ENCODE results near the gene RETREG1. TPM values are rescaled to one million over a fixed set of nuclear protein-coding genes. Genes with fewer than 3 reads are reported as not detected.

Gene RETREG1
- total and polyA plus RNA-seq, 2 of the 13 experiments (the other 11 are each of a cell fraction or from before 2014, with no cell fraction given), result 0.07 TPM; not detected in 1

GRCh38 chr5:16519435-16519834, 97.4 kb downstream of the RETREG1 start (continued):
- TF ChIP-seq, protein P1, sequence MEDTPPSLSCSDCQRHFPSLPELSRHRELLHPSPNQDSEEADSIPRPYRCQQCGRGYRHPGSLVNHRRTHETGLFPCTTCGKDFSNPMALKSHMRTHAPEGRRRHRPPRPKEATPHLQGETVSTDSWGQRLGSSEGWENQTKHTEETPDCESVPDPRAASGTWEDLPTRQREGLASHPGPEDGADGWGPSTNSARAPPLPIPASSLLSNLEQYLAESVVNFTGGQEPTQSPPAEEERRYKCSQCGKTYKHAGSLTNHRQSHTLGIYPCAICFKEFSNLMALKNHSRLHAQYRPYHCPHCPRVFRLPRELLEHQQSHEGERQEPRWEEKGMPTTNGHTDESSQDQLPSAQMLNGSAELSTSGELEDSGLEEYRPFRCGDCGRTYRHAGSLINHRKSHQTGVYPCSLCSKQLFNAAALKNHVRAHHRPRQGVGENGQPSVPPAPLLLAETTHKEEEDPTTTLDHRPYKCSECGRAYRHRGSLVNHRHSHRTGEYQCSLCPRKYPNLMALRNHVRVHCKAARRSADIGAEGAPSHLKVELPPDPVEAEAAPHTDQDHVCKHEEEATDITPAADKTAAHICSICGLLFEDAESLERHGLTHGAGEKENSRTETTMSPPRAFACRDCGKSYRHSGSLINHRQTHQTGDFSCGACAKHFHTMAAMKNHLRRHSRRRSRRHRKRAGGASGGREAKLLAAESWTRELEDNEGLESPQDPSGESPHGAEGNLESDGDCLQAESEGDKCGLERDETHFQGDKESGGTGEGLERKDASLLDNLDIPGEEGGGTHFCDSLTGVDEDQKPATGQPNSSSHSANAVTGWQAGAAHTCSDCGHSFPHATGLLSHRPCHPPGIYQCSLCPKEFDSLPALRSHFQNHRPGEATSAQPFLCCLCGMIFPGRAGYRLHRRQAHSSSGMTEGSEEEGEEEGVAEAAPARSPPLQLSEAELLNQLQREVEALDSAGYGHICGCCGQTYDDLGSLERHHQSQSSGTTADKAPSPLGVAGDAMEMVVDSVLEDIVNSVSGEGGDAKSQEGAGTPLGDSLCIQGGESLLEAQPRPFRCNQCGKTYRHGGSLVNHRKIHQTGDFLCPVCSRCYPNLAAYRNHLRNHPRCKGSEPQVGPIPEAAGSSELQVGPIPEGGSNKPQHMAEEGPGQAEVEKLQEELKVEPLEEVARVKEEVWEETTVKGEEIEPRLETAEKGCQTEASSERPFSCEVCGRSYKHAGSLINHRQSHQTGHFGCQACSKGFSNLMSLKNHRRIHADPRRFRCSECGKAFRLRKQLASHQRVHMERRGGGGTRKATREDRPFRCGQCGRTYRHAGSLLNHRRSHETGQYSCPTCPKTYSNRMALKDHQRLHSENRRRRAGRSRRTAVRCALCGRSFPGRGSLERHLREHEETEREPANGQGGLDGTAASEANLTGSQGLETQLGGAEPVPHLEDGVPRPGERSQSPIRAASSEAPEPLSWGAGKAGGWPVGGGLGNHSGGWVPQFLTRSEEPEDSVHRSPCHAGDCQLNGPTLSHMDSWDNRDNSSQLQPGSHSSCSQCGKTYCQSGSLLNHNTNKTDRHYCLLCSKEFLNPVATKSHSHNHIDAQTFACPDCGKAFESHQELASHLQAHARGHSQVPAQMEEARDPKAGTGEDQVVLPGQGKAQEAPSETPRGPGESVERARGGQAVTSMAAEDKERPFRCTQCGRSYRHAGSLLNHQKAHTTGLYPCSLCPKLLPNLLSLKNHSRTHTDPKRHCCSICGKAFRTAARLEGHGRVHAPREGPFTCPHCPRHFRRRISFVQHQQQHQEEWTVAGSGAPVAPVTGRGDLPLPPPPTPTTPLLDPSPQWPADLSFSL (CRISPR knock-in tag; IDR thresholded peaks at IDR 0.05), result no peak
- TF ChIP-seq NPAS2 (CRISPR knock-in tag; IDR thresholded peaks at IDR 0.05; ENCODE audit: borderline replicate concordance) (no peak), ZFY (CRISPR knock-in tag; IDR thresholded peaks at IDR 0.05) (no peak), SRY (CRISPR knock-in tag; IDR thresholded peaks at IDR 0.05) (no peak)

DNA sequence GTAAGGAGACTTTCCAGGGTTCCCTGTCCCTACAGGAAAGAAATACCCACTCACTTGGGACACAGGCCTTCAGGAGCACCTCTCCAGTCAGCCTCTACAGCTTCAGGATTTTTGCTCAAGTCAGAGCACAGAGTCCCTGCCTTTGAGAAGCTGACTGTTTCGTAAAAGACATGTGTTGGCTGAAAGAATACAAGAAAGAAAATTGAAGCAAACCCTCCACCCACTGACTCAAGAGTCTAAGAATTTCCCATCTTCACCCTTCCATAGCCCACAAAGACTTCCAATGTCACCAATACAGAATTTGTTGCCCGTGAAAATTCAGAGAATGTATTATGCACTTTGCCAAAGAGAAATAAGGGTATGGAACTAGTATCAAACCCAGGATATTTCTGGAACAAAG, 98.2 kb downstream of the RETREG1 start:
- BruUV-seq (replicated peaks), result no TSS peak
- Histone ChIP-seq H3K9me3 (ENCODE audit: low read length) (no peaks in the 10 kb centered on the region), H4K20me1 (ENCODE audit: insufficient read depth, low read length) (no peaks in the 10 kb centered on the region), H3K36me3 (replicated peaks in 1 of 2; ENCODE audit: control insufficient read depth in 1 of 2, insufficient read depth in 2 of 2, low read length in 2 of 2) (no peaks in the 10 kb centered on the region), H3K4me1 (ENCODE audit: insufficient read depth, low read length) (peaks cover 17% of the 10 kb centered on the region), H3K79me2 (ENCODE audit: insufficient read depth, low read length) (no peaks in the 10 kb centered on the region), H3K9ac (ENCODE audit: insufficient read depth, low read depth, low read length) (no peak overlapping the region), H3K27me3 (ENCODE audit: control insufficient read depth in 1 of 2, insufficient read depth in 2 of 2, low read length in 2 of 2) (peaks cover 0 to under 1% of the 10 kb centered on the region in 2 experiments; a peak in 2 of 5 replicates), H3K4me2 (ENCODE audit: low read depth, low read length) (no peak overlapping the region), H2AFZ (ENCODE audit: low read length) (no peak overlapping the region), H3K4me3 (replicated peaks in 1 of 3; ENCODE audit: insufficient read depth in 1 of 3, low read depth in 2 of 3, low read length in 3 of 3) (no peak overlapping the region), H3K27ac (ENCODE audit: extremely low read length, insufficient read depth, low read length) (no peak overlapping the region)
- DNase-seq (ENCODE audit: low spot score) (no peak), FAIRE-seq (no peak), ATAC-seq (no peak)
- CTCF ChIA-PET (ENCODE audit: low intra/inter-chr PET ratio, low total read pairs), result no interaction called here
- no peak for TF ChIP-seq NFE2L2 (IDR thresholded peaks at IDR 0.05; ENCODE audit: low read length)
- TF ChIP-seq ZNF850 (CRISPR knock-in tag; conservative IDR thresholded peaks at IDR 0.05), result no peak
- TF ChIP-seq YEATS2 (CRISPR knock-in tag; IDR thresholded peaks at IDR 0.05; ENCODE audit: borderline replicate concordance), result no peak
- no peak for TF ChIP-seq MBNL3 (CRISPR knock-in tag; conservative IDR thresholded peaks at IDR 0.05)
- no peak for TF ChIP-seq RAD51 (IDR thresholded peaks at IDR 0.05; ENCODE audit: borderline replicate concordance)
- TF ChIP-seq ZNF781 (CRISPR knock-in tag; IDR thresholded peaks at IDR 0.05; ENCODE audit: borderline replicate concordance, not compliant biosample characterization), result no peak
- no peak for TF ChIP-seq BRCA1 (CRISPR knock-in tag; IDR thresholded peaks at IDR 0.05)
- in situ Hi-C loops (cut with HindIII; ENCODE audit: extremely low pct_ligation_motif_present, low pct_unique_long_range_greater_than_20kb), result no loop called here
- intact Hi-C loops (cut with micrococcal nuclease; ENCODE audit: unreplicated experiment), result no loop called here
- whole genome bisulfite sequencing (ENCODE audit: low lambda C conversion rate), result 53% methylated on average over 2 of the region's 2 CpGs
- POLR2A ChIA-PET, result no interaction called here

Measured in HepG2 (cell line).